Measurements from ENCODE around the gene ZNF862. TPM values are rescaled to one million over a fixed set of nuclear protein-coding genes. Genes with fewer than 3 reads are reported as not detected.

ZNF862 gene
- polyA plus RNA-seq, 1 experiment = 11.5 TPM

Small RNA genes within 50 kb of the gene (small RNA-seq; reads per million reads assigned to genes)
- not detected for gene AC093458.1 (ENCODE audit: insufficient read length, low read depth)

Other genes with a start within 250 kb of the ZNF862 start
- 0.14 and 0.32 TPM in 2 replicates for gene ZNF467, start 64.8 kb upstream of the ZNF862 start, polyA plus RNA-seq (2011; rRNA removed)
- 13.4 and 17.2 TPM in 2 replicates for gene ATP6V0E2, start 35.6 kb downstream of the ZNF862 start, polyA plus RNA-seq (2011; rRNA removed)